SH-SY5Y (cell line): ENCODE results near the gene THSD4.

Experiments
- GATA2 ChIP-seq: IDR thresholded peaks from 2 replicates; pipeline ENCODE4 v1.6.1; 2011; ENCODE audit warnings: mild to moderate bottlenecking, low read depth, low read length
- GATA3 ChIP-seq: IDR thresholded peaks from 2 replicates; pipeline ENCODE4 v1.6.1; 2011; ENCODE audit warnings: low read depth, mild to moderate bottlenecking, low read length, moderate library complexity

DNA sequence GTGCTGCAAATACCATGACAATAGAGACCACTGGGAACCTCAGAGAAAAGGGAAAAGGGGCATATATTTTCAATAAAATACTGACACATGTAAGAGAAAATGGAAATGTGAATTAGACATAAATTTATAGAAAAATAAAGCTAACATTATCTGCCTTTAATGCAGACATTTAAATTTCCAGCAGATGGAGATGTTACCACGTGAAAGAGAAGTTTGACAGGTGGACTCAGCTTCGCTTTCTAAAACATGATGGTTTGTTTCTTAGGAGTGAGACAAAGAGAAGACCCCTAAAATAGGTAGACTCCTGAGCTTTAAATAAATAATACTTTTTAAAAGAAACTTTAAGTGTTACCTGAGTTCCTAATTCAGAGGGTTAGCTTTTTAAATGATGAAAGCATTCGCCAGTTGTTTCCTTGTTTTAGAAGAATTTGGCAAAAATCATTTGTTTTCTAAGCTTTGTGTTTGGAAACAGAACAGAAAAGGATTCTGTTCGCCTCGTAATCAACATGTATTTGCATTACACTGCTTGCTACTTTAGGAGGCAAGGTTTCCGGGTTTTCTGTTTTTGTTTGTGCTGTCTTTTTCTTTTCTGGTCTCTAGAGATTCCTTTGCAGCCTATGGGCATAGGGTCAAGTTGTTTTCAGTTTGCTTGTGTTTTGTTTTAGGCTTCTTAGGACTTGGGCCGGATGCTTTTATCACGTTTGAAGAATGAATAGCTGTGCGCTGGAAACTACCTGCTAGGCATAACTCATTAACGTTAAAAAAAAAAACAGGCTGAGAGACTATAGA, 271.4 kb downstream of the THSD4 start:
- TF ChIP-seq GATA3 = no peak
- no peak for TF ChIP-seq GATA2
